Measurements from ENCODE around the gene GPSM1.

GPSM1 gene

GRCh38 chr9:136373300-136374182 is 46.2 kb downstream of the GPSM1 start, which contains the start of gene CARD9:
TSS of gene CARD9 (minus strand) at chr9:136373669. CDS start at chr9:136372078, 1,591 bp downstream.
- DNase-seq, result peak in 22 of 51 donors; percentile 13 to 52 (median 31)

DNA sequence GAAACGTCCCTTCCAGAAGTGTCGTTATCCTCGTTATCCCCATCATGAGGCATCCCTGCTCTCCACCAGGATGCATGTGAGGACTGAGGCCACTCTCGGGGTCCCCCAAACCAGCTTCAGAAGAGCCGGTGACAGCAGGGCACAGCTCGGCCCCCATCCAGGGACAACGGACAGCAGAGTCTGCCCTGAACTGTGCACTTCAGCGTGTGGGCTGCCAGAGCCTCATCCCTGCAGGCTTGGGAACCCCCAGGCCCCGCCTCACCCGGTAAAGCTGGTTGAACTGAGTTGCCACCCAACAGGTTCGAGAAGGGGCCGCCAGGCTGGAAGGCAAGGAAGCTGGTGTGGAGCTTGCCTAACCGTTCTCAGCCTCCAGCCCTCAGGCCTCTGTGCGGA is 46.8 kb downstream of the GPSM1 start:
- DNase-seq, result no peak

DNA sequence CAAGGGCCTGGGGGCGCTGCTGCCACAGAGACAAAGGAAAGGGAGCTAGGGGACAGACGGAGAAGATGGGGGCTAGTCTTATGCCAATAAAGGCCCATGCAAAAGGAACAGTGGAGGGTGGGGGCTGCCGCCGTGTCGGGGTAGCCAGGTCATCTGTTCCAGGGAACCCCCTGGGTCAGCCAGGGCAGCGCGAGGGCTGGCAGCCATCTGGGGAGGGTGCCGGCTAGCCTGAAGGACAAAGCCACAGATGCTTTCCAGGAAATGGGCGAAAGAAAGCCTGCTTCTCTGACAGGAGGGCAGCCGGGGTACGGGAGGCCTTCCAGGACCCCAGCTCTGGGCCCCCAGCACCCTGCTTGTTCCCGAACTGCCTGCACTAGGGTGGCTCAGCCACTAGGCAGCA is 47.8 kb downstream of the GPSM1 start:
- no peak for DNase-seq

DNA sequence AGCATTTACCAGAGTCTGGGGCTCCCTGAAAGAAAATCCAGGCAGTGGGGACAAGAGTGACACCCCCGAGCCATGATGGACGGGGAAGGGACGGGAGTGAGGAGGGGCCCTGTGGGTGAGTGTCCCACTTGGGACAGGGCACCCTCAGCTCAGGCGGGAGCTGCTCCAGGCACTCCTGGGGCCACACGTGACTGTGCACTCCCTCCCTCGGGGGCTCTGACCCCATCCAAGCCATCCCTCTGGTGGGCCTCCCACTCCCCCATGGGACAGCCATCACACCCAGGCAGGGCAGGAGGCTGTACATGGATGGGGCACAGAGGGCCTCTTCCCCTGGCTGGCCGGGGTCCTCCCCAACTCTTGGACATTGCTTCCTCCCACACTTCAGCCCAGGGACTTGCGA is 49.1 kb downstream of the GPSM1 start:
- DNase-seq, result no peak

GRCh38 chr9:136377341-136378169 is 50.2 kb downstream of the GPSM1 start:
- peak in 4 of 51 donors; percentile 8 to 16 (median 11) for DNase-seq

- DNase-seq, result no peak
Observed at GRCh38 chr9:136378170-136379002, 51.0 kb downstream of the GPSM1 start.

- DNase-seq, result no peak
Observed at GRCh38 chr9:136379003-136379287, 51.6 kb downstream of the GPSM1 start.

GRCh38 chr9:136379401-136379800 is 52.1 kb downstream of the GPSM1 start:
- no peak for DNase-seq

DNA sequence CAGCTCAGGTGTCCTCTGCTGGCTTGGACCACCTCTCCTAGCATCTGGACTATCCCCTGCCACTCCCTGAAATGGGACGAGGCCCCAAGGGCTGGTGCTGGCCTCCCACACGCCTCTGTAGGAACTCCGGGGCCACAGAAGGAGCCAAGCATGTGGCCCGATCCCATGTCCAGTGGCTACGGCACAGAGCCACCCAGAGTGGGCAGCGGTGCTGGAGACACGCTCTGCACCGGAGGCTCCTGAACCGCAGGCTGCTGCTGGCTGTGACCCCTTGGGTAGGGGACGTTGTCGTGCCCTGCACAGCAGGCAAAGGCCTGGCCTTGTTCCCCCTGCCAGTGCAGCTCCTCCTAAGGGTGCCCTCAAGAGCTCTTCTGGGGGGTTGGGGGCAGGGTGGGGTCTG is 52.6 kb downstream of the GPSM1 start:
- no peak for DNase-seq

DNA sequence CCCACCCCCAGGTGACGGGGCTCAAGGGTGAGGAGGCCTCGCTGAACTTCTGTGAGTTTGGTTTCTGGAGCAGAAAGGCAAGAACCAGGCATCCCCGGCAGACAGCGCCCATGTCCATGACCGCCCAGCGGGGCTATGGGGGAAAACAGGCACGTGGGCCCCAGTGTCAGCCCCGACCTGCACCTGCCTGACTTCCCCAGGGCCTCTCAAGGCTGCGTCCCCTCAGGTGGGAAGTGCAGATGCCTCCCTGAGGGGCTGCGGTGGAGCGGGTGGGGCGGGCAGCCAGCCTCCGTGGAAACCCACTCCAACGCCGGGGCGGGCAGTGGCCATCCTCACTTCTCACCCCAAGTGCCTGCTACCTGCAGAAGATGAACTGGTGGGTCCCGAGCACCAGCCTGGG is 53.0 kb downstream of the GPSM1 start:
- DNase-seq, result no peak

- DNase-seq, result peak in 11 of 51 donors; percentile 14 to 52 (median 22)
Observed at GRCh38 chr9:136381311-136381710, 54.0 kb downstream of the GPSM1 start.

GRCh38 chr9:136381966-136382513 is 54.7 kb downstream of the GPSM1 start:
- DNase-seq, result no peak

GRCh38 chr9:136383436-136383835 is 56.1 kb downstream of the GPSM1 start:
- DNase-seq, result no peak

DNA sequence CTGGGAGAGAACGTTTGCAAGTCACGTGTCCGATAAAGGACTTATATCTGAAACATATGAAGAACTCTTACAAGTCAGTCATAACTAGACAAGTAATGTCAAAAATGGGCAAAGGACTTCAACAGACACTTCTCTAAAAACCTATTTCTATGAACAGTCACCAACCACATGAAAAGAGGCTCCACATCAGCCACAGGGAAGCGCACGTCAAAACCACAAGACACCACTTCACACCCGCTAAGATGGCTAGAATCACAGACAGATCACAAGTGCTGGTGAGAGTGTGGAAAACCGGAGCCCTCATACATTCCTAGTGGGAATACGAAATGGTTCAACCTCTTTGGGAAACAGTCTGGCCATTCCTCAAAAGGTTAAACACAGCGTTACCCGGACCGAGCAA is 57.7 kb downstream of the GPSM1 start:
- DNase-seq, result no peak

DNA sequence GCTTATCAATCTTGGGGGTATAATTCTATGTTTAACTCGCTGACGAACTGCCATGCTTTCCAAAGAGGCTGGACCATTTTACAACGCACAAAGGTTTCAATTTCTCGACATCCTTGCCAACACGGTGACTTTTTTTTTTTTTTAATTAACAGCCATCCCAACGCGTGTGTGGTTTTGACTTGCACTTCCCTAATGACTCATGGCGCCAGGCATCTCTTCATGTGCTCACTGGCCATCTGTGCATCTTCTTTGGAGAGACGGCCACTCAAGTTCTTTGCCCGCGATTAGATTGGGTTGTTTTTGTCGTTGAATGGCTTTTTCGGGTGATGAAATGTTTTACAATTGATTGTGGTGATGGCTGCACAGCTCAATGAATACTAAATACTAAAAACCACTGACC is 58.7 kb downstream of the GPSM1 start:
- DNase-seq, result no peak

- DNase-seq, result no peak
Observed at GRCh38 chr9:136387217-136387616, 59.9 kb downstream of the GPSM1 start.

DNA sequence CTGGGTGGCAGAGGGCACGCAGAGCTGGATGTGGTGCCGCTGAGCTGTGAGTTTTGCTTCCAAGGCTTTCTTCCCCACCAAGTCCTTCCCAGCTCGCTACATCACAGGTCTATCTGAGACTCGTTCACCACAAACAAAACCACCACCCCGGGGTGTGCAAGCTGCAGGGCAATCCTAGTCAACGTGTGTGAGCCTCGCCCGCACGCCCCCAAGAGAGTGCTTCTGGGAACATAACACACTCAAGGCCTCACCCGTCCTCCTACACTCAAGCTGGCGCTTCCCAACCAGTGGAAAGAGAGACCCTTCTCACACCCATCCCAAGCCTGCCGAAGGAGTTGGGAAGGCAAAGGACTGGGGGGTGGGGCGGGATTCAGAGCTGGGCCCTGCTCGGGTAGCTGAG is 62.1 kb downstream of the GPSM1 start:
- DNase-seq, result peak in 2 of 51 donors; percentile 16 to 35

DNA sequence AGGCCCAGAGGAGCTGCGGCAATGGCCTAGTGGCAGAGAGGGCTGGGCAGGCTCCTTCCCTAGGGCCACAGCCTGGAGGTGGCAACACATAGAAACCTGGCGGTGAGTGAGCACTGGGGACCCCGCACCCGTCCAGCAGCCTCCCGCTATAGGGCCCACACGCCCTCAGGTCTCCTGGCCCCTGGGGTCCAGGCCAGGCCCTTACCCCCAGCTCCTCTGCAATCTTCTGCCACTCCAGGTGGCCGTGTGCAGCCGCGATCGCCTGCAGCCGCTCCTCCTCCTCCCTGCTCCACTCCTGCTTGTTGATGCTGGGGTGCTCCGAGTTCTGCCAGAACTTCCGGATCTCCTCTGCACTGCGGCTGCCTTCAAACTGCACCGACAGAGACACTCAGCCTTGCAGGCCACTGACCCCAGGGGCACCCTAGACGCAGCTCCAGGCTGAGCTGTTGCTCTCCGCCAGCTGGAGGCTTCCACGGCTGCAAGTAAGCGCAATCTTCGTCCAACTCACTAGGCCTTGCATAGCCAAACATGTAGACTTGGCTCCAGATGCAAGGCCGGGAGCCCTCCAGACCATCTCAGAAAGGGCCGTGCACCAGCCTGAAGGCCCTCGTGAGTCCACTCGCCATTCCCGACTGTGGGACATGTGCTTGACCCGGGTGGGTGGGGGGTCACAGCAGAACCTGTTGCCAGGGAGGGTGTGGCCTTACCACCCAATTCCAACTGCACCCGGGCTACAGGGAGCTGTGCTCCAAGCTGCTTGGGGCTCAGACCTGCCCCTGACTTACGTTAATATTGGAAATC is 64.6 kb downstream of the GPSM1 start:
- DNase-seq, result no peak

GRCh38 chr9:136392538-136393449 is 65.5 kb downstream of the GPSM1 start:
- no peak for DNase-seq
